Left lung (tissue), 10 donors: ENCODE measurements around the gene LRIG1. TPM values are rescaled to one million over a fixed set of nuclear protein-coding genes. Genes with fewer than 3 reads are reported as not detected.

Experiments
- ATAC-seq: fragments of 200-7000 bp; cut with Tn5 transposase; one replicate; pipeline ENCODE4 v1.9.1; 2020; ENCODE audit warnings: moderate library complexity
- DNase-seq, 4 donors: peaks; one replicate each; pipeline ENCODE4 v3.0.0-alpha.2; 2013 to 2020
- H3K27ac ChIP-seq, 2 donors: fragments of 200-600 bp; sonication (generic) in 1 of 2; one replicate each; pipeline versions ENCODE4 v1.5.0 to v1.8.0; 2020 to 2021
- H3K27me3 ChIP-seq, 2 donors: fragments of 200-600 bp; sonication (generic) in 1 of 2; one replicate each; pipeline versions ENCODE4 v1.5.0 to v1.8.0; 2020 to 2021
- H3K36me3 ChIP-seq, 2 donors: fragments of 200-600 bp; sonication (generic) in 1 of 2; one replicate each; pipeline versions ENCODE4 v1.5.0 to v1.8.0; 2020 to 2021
- H3K4me1 ChIP-seq, 2 donors: fragments of 200-600 bp; one replicate each; pipeline ENCODE4 v1.8.0; 2021
- H3K4me3 ChIP-seq, 2 donors: fragments of 200-600 bp; sonication (generic) in 1 of 2; one replicate each; pipeline versions ENCODE4 v1.5.0 to v1.8.0; 2020 to 2021; ENCODE audit warnings: mild to moderate bottlenecking in 1 of 2
- H3K9me3 ChIP-seq, 2 donors: fragments of 200-600 bp; sonication (generic) in 1 of 2; one replicate each; pipeline versions ENCODE4 v1.5.0 to v1.8.0; 2020 to 2021
- intact Hi-C, 2 donors: fragments of 100-400 bp; cut with DNase I; formaldehyde crosslinking; loops; one replicate each; pipeline versions ENCODE4 v1.11.2 to v1.14.2; 2022
- polyA plus RNA-seq, 6 donors: library from polyadenylated mRNA; unstranded; fragments of 120-200 nt; gene quantifications; one replicate each; pipeline ENCODE4 v1.2.1, GENCODE V29; 2013; ENCODE audit not compliant: insufficient read length in 6 of 6
- total RNA-seq, 2 donors: library from RNA; stranded (reverse); fragmentation: NEBNext Ultra II Directional; extraction: Animal tissue kit (Norgen Biotek cat#: 25700); gene quantifications; one replicate each; pipeline ENCODE4 v1.2.1, GENCODE V29; 2021
- TF ChIP-seq, protein P1 (sequence below), 2 donors: fragments of 200-600 bp; sonication (generic) in 1 of 2; IDR thresholded peaks; one replicate each; pipeline versions ENCODE4 v1.5.0 to v1.8.0; 2021; ENCODE audit warnings: antibody characterized with exemption in 2 of 2
- donor health status: DM: no; HTN: yes; CAD: no.
- donor health status: DM: no; HTN: no; CAD: no.

Gene LRIG1
- total and polyA plus RNA-seq, 8 donors: 32.6 to 42.7 (median 35.7) TPM

- ATAC-seq (no peak), DNase-seq (no peak)
- Histone ChIP-seq H3K27me3 (no peaks in the 10 kb centered on the region), H3K4me3 (no peak overlapping the region), H3K9me3 (no peaks in the 10 kb centered on the region), H3K36me3 (no peaks in the 10 kb centered on the region), H3K27ac (no peak overlapping the region), H3K4me1 (no peaks in the 10 kb centered on the region)
- TF ChIP-seq, protein P1, sequence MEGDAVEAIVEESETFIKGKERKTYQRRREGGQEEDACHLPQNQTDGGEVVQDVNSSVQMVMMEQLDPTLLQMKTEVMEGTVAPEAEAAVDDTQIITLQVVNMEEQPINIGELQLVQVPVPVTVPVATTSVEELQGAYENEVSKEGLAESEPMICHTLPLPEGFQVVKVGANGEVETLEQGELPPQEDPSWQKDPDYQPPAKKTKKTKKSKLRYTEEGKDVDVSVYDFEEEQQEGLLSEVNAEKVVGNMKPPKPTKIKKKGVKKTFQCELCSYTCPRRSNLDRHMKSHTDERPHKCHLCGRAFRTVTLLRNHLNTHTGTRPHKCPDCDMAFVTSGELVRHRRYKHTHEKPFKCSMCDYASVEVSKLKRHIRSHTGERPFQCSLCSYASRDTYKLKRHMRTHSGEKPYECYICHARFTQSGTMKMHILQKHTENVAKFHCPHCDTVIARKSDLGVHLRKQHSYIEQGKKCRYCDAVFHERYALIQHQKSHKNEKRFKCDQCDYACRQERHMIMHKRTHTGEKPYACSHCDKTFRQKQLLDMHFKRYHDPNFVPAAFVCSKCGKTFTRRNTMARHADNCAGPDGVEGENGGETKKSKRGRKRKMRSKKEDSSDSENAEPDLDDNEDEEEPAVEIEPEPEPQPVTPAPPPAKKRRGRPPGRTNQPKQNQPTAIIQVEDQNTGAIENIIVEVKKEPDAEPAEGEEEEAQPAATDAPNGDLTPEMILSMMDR (IDR thresholded peaks at IDR 0.05): no peak
- intact Hi-C loops: no loop called here
Observed at GRCh38 chr3:66335671-66336070, 165.2 kb downstream of the LRIG1 start.
